ENCODE results near the gene ZNF12.

Gene ZNF12

GRCh38 chr7:6658618-6659345 lies 48.0 kb downstream of the ZNF12 start:
- Histone ChIP-seq H3K4me3 (no peak overlapping the region), H3K27ac (no peak overlapping the region)
- no peak for TF ChIP-seq CTCF (IDR thresholded peaks at IDR 0.05)
- no peak for DNase-seq (ENCODE audit: low spot score)

- TF ChIP-seq CTCF (IDR thresholded peaks at IDR 0.05): no peak
- Histone ChIP-seq H3K27ac (no peak overlapping the region), H3K4me3 (no peak overlapping the region)
- DNase-seq (ENCODE audit: low spot score): no peak
Observed at GRCh38 chr7:6656413-6656812, 50.3 kb downstream of the ZNF12 start.

GRCh38 chr7:6655636-6656385 lies 50.9 kb downstream of the ZNF12 start:
- TF ChIP-seq CTCF (IDR thresholded peaks at IDR 0.05): no peak
- DNase-seq (ENCODE audit: low spot score): peak; percentile 62
- Histone ChIP-seq H3K4me3 (no peak overlapping the region), H3K27ac (no peak overlapping the region)

- TF ChIP-seq CTCF (IDR thresholded peaks at IDR 0.05): no peak
- Histone ChIP-seq H3K4me3 (no peak overlapping the region), H3K27ac (no peak overlapping the region)
- peak; percentile 65 for DNase-seq (ENCODE audit: low spot score)
Observed at GRCh38 chr7:6654842-6655610, 51.7 kb downstream of the ZNF12 start.

GRCh38 chr7:6654113-6654841 lies 52.5 kb downstream of the ZNF12 start:
- no peak for DNase-seq (ENCODE audit: low spot score)
- TF ChIP-seq CTCF (IDR thresholded peaks at IDR 0.05): no peak
- H3K27ac ChIP-seq: no peak overlapping the region
- no peak overlapping the region for H3K4me3 ChIP-seq

- TF ChIP-seq CTCF (IDR thresholded peaks at IDR 0.05): no peak
- DNase-seq (ENCODE audit: low spot score): no peak
- Histone ChIP-seq H3K4me3 (no peak overlapping the region), H3K27ac (no peak overlapping the region)
Observed at GRCh38 chr7:6653071-6654003, 53.4 kb downstream of the ZNF12 start.

All from coronary artery (tissue), 2 donors.